Heart left ventricle (tissue), 16 donors: ENCODE data around the gene ST6GALNAC4. TPM values are rescaled to one million over a fixed set of nuclear protein-coding genes. Genes with fewer than 3 reads are reported as not detected.

Experiments
- ATAC-seq, 4 donors: fragments of 200-7000 bp; cut with Tn5 transposase; one replicate each; pipeline ENCODE4 v1.9.1; 2020 to 2022; ENCODE audit warnings: moderate library complexity in 4 of 4, mild to moderate bottlenecking in 3 of 4, moderate number of reproducible peaks in 1 of 4
- DNase-seq, 5 donors: peaks; one replicate each; pipeline ENCODE4 v3.0.0-alpha.2; 2020
- H3K27ac ChIP-seq, 12 donors: fragments of 200-600 bp; sonication (generic) in 4 of 12; one replicate each; pipeline versions ENCODE4 v1.5.0 to v1.8.0; 2016 to 2022; ENCODE audit warnings: mild to moderate bottlenecking in 2 of 12
- H3K27me3 ChIP-seq, 9 donors: fragments of 200-600 bp; sonication (generic) in 2 of 9; one replicate each; pipeline versions ENCODE4 v1.5.1 to v1.8.0; 2016 to 2022; ENCODE audit warnings: mild to moderate bottlenecking in 3 of 9
- H3K36me3 ChIP-seq, 9 donors: fragments of 200-600 bp; sonication (generic) in 2 of 9; one replicate each; pipeline versions ENCODE4 v1.5.0 to v1.8.0; 2018 to 2022; ENCODE audit warnings: mild to moderate bottlenecking in 2 of 9
- H3K4me1 ChIP-seq, 12 donors: fragments of 200-600 bp; sonication (generic) in 4 of 12; one replicate each; pipeline versions ENCODE4 v1.5.0 to v1.8.0; 2016 to 2022; ENCODE audit warnings: mild to moderate bottlenecking in 3 of 12
- H3K4me3 ChIP-seq, 12 donors: fragments of 200-600 bp; sonication (generic) in 4 of 12; one replicate each; pipeline versions ENCODE4 v1.5.0 to v1.8.0; 2017 to 2022; ENCODE audit warnings: mild to moderate bottlenecking in 9 of 12, moderate library complexity in 4 of 12
- H3K9me3 ChIP-seq, 12 donors: fragments of 200-600 bp; sonication (generic) in 4 of 12; one replicate each; pipeline versions ENCODE4 v1.5.0 to v1.8.0; 2016 to 2022; ENCODE audit warnings: mild to moderate bottlenecking in 1 of 12
- POLR2A ChIP-seq, 2 donors: fragments of 450-650 bp; IDR thresholded peaks; one replicate each; pipeline ENCODE4 v1.6.1; 2017; ENCODE audit warnings: antibody characterized with exemption in 2 of 2, mild to moderate bottlenecking in 2 of 2, moderate library complexity in 2 of 2
- WGBS, 4 donors: extraction: QIAGEN DNeasy Blood & Tissue Kit in 2 of 4; methylation state at CpG; one replicate each; pipeline versions ENCODE4 v1.1.5 to v1.1.7; 2013 to 2018; 5-methylcytosine and 5-hydroxymethylcytosine counted together
- intact Hi-C, 10 donors: fragments of 100-400 bp; cut with DNase I; formaldehyde crosslinking; loops; one replicate each; pipeline versions ENCODE4 v1.11.1 to v1.14.2; 2022
- polyA plus RNA-seq, 2 donors: library from polyadenylated mRNA; stranded (reverse); fragments of 200-250 nt; gene quantifications; one replicate each; pipeline ENCODE4 v1.2.3, GENCODE V29; 2013
- total RNA-seq, 9 donors: library from RNA; depleted of rRNA in 2 of 9; stranded (reverse); fragments of >200 nt in 2 of 9; fragmentation: NEBNext Ultra II Directional in 3 of 9; extraction: Animal tissue kit (Norgen Biotek cat#: 25700) in 3 of 9; gene quantifications; one replicate each; pipeline versions ENCODE4 v1.1.0 to v1.2.4, GENCODE V29; 2016 to 2023
- TF ChIP-seq, protein P1 (sequence below), 12 donors: fragments of 200-600 bp; sonication (generic) in 4 of 12; IDR thresholded peaks; one replicate each; pipeline versions ENCODE4 v1.5.0 to v1.8.0; 2018 to 2022; ENCODE audit warnings: antibody characterized with exemption in 12 of 12, mild to moderate bottlenecking in 5 of 12
- donor health status: ischemic (EF 13 %, LVEDD 7.1; RV severe dilation, severe dysfunction).
- donor health status: healthy with polysubstance abuse.
- donor health status: DM: no; HTN: yes; CAD: no.
- donor health status: DM: no; HTN: no; CAD: no.
- donor health status: ischemic (EF 25% LVEDD 6.9; RV normal size, moderate dysfunction).
- donor health status: ischemic (EF 25% LVEDD 5.7; RV mildly dilated, moderate dysfunction).
- donor health status: healthy.
- donor health status: DM: yes; HTN: yes; CAD: no.
- donor health status: ischemic (EF 35%, LVEDD 5.7; RV mildly dilated, moderate dysfunction).
- donor health status: nonischemic (EF 11% LVEDD 7.7; RV severe dilation, severe dysfunction).
- donor health status: DM: yes; HTN: yes; CAD: no.
- donor health status: PGD.
- donor health status: ischemic (EF 29% LVEDD 5.4; RV normal size, mild dysfunction).
- donor health status: nonischemic (EF 23%, LVEDD 6.1; RV moderate dilation, normal function).

ST6GALNAC4 gene
- total and polyA plus RNA-seq, 11 donors: 17.0 to 72.0 (median 42.6) TPM

DNA sequence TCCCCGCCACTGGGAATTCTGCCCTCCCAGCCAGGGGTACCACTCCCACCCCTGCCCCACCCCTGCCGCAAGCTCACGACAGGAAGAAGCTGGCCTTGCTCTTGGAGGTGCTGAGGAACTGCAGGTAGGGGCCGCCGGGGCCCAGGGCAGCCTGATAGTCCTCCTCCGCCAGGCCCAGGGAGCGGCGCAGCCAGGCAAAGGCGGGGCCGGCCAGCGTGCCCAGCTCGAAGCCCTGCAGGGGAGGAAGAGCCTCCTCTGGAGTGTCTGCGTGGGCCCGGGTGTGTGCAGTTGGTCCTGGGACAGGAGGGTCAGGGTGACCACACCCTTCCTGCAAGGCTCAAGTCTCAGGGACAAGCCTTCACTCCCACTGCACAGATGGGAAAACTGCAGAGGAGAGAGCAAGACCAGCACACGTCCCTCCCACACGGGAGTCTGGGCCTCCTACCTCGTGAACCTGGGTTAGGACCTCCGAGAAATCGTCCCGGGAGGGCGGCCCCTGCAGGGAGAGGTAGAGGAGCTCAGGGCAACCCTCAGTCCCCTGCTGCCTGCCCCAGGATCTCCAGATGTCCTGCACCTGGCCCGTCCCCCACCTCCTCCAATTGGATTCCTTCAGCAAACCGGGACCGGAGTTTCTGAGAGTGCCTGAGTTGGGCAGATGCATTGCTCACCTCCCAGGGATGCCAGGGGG lies 11.3 kb upstream of the ST6GALNAC4 start:
- no peak overlapping the region for H3K4me3 ChIP-seq
- peak in 2 of 4 donors; percentile 5 to 30 for ATAC-seq
- no peak overlapping the region for H3K27ac ChIP-seq
- no peaks in the 10 kb centered on the region for H3K9me3 ChIP-seq
- TF ChIP-seq, protein P1, sequence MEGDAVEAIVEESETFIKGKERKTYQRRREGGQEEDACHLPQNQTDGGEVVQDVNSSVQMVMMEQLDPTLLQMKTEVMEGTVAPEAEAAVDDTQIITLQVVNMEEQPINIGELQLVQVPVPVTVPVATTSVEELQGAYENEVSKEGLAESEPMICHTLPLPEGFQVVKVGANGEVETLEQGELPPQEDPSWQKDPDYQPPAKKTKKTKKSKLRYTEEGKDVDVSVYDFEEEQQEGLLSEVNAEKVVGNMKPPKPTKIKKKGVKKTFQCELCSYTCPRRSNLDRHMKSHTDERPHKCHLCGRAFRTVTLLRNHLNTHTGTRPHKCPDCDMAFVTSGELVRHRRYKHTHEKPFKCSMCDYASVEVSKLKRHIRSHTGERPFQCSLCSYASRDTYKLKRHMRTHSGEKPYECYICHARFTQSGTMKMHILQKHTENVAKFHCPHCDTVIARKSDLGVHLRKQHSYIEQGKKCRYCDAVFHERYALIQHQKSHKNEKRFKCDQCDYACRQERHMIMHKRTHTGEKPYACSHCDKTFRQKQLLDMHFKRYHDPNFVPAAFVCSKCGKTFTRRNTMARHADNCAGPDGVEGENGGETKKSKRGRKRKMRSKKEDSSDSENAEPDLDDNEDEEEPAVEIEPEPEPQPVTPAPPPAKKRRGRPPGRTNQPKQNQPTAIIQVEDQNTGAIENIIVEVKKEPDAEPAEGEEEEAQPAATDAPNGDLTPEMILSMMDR (IDR thresholded peaks at IDR 0.05): no peak
- no peak for TF ChIP-seq POLR2A (IDR thresholded peaks at IDR 0.05)
- intact Hi-C loops: loop anchor here in 3 of 10 donors (10.0 kb wide), 1 partner anchor 423 kb away; no protein-coding TSS in a partner anchor
- 20 to 39% (median 24%) methylated on average over 13 to 24 of the region's 24 CpGs for WGBS, 4 donors
- H3K27me3 ChIP-seq: peaks cover 9 to 48% (median 26%) of the 10 kb centered on the region in 9 donors
- H3K4me1 ChIP-seq: peaks cover 0 to 40% (median 27%) of the 10 kb centered on the region in 12 donors
- no peaks in the 10 kb centered on the region for H3K36me3 ChIP-seq
- DNase-seq: no peak

DNA sequence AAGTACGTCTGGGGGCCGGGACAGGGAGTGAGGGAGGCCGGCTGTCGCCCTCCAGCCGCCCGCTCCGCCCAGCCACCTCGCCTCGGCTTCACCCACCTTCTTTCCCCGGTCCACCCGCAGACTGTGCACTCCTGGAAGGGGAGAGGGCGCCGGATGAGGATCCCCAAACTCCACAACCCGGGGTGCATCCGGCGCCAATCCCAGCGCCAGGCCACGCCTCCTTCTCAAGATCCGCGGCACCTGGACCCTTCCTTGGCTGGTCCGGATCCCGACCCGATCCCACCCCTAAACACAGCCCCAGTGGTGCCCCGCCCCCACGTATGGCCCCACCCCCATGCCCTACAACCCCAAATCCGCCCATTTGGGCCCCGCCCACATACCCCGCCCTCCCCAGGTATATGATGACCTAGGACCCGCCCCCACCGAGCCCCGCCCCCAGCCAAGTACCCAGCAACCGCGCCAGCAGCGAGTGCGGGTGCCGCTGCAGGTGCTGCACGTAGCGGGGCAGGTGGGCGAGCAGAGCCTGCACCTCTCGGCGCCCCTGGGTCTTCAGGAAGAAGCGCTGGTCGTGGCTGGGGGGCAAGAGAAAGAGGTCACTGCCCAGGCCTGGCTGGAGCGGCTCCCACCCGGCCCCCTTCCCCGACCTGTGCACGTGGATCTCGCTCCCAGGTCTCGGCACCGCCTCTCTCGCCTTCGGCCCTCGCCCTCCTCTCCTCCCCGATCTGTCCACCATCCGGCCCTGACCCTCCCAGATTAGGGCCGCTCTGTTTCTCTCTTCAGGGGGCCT lies 10.6 kb upstream of the ST6GALNAC4 start:
- H3K36me3 ChIP-seq: no peaks in the 10 kb centered on the region
- no peak for TF ChIP-seq POLR2A (IDR thresholded peaks at IDR 0.05)
- TF ChIP-seq, protein P1 (IDR thresholded peaks at IDR 0.05): no peak
- WGBS, 4 donors: 4 to 17% (median 8%) methylated on average over 22 to 56 of the region's 56 CpGs
- H3K27me3 ChIP-seq: peaks cover 9 to 48% (median 26%) of the 10 kb centered on the region in 9 donors
- intact Hi-C loops: loop anchor here in 3 of 10 donors (10.0 kb wide), 1 partner anchor 423 kb away; no protein-coding TSS in a partner anchor
- H3K27ac ChIP-seq: no peak overlapping the region
- no peaks in the 10 kb centered on the region for H3K9me3 ChIP-seq
- peaks cover 0 to 40% (median 27%) of the 10 kb centered on the region in 12 donors for H3K4me1 ChIP-seq
- DNase-seq (no peak), ATAC-seq (no peak)
- H3K4me3 ChIP-seq: peak overlapping the region in 5 of 12 donors; percentile 10 to 38 (median 22)

DNA sequence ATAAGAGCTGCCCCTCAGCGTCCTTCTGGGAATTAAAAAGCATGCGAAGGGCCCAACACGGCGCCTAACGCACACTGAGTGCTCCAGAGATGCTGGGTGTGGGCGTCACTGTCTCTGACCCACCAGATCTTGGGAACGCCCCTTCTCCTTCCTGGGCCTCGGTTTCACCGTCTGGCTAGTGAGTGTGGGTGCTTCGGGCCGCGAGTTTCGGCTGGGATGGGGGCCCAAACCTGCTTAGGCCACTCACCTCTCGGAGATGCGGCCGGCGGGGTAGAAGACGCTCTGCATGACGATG lies 10.0 kb upstream of the ST6GALNAC4 start:
- H3K27me3 ChIP-seq: peaks cover 9 to 48% (median 26%) of the 10 kb centered on the region in 9 donors
- no peaks in the 10 kb centered on the region for H3K9me3 ChIP-seq
- TF ChIP-seq, protein P1 (IDR thresholded peaks at IDR 0.05): no peak
- no peak for TF ChIP-seq POLR2A (IDR thresholded peaks at IDR 0.05)
- H3K27ac ChIP-seq: no peak overlapping the region
- 9 to 26% (median 17%) methylated on average over 4 to 19 of the region's 19 CpGs for WGBS, 4 donors
- peak overlapping the region in 5 of 12 donors; percentile 10 to 38 (median 22) for H3K4me3 ChIP-seq
- ATAC-seq (no peak), DNase-seq (no peak)
- intact Hi-C loops: loop anchor here in 3 of 10 donors (10.0 kb wide), 1 partner anchor 422 kb away; no protein-coding TSS in a partner anchor
- H3K4me1 ChIP-seq: peaks cover 0 to 43% (median 29%) of the 10 kb centered on the region in 12 donors
- no peaks in the 10 kb centered on the region for H3K36me3 ChIP-seq
